HCT116 (cell line): Measurements from ENCODE around the gene HIVEP1. TPM values are rescaled to one million over a fixed set of nuclear protein-coding genes. Genes with fewer than 3 reads are reported as not detected.

Source experiments
- ATAC-seq: fragments of 200-7000 bp; cut with Tn5 transposase; 2 replicates; pipeline ENCODE4 v1.9.1; 2020; ENCODE audit warnings: mild to moderate bottlenecking, moderate library complexity
- BruUV-seq: library from RNA; stranded (reverse); fragments of 400-500 nt; replicated peaks from 2 replicates; lab custom pipeline; 2021; lab: Mats Ljungman, UMichigan
- CTCF ChIA-PET: fragments of 300-600 bp; sonication (Branson Sonifier 250); formaldehyde crosslinking; loops from one replicate; lab custom pipeline; 2021; ENCODE audit warnings: antibody characterized with exemption; lab: Charles Lee
- POLR2A ChIA-PET: fragments of 300-600, 350-600 bp; sonication (Branson Sonifier 250); formaldehyde crosslinking; loops from one replicate; lab custom pipeline; 2021; ENCODE audit warnings: antibody characterized with exemption; lab: Charles Lee
- RAD21 ChIA-PET, 2 experiments: fragments of 300-600 bp; sonication (Branson Sonifier 250); formaldehyde crosslinking; loops; one replicate each; lab custom pipeline; 2023; ENCODE audit warnings: low total read pairs in 2 of 2; ENCODE audit not compliant: uncharacterized antibody in 2 of 2, unreplicated experiment in 2 of 2, low non-redundant PET in 1 of 2; lab: Charles Lee
- DNase-seq: peaks from one replicate; pipeline ENCODE4 v3.0.0-alpha.2; 2010; ENCODE audit warnings: low read depth, low spot score
- H2AFZ ChIP-seq: fragments of 200-600 bp; shearing (Covaris generic), sonication (generic); 2 replicates; pipeline ENCODE4 v1.6.1; 2017; ENCODE audit warnings: low read depth, mixed run types, mixed read lengths, antibody characterized with exemption, low read length; ENCODE audit not compliant: poor library complexity, severe bottlenecking
- H3K27ac ChIP-seq: 2 replicates; pipeline ENCODE4 v1.5.1; 2012; ENCODE audit warnings: low read depth, low read length
- H3K27me3 ChIP-seq: fragments of 200-600 bp; sonication (generic); 2 replicates; pipeline ENCODE4 v1.6.1; 2016; ENCODE audit warnings: mixed run types, low read length, mixed read lengths; ENCODE audit not compliant: insufficient read depth
- H3K36me3 ChIP-seq, 2 experiments: fragments of 200-500 bp in 1 of 2; fragments of 200-600 bp in 1 of 2; sonication (Bioruptor generic) in 1 of 2; sonication (generic) in 1 of 2; 2 replicates each; pipeline versions ENCODE4 v1.5.1 to v1.6.1; 2014 to 2016; ENCODE audit warnings: low read length in 2 of 2, inconsistent platforms in 1 of 2, mixed read lengths in 1 of 2, mixed run types in 1 of 2; ENCODE audit not compliant: insufficient read depth in 2 of 2, control insufficient read depth in 1 of 2
- H3K4me1 ChIP-seq, 2 experiments: fragments of 200-600 bp in 1 of 2; sonication (generic) in 1 of 2; 2 replicates each; pipeline versions ENCODE4 v1.5.1 to v1.6.1; 2012 to 2017; ENCODE audit warnings: low read length in 2 of 2, inconsistent platforms in 1 of 2, mild to moderate bottlenecking in 1 of 2, mixed read lengths in 1 of 2, mixed run types in 1 of 2, moderate library complexity in 1 of 2; ENCODE audit not compliant: insufficient read depth in 2 of 2, control insufficient read depth in 1 of 2
- H3K4me2 ChIP-seq: fragments of 200-600 bp; sonication (generic); 2 replicates; pipeline ENCODE4 v1.6.1; 2017; ENCODE audit warnings: mixed run types, low read length, mixed read lengths
- H3K4me3 ChIP-seq, 2 experiments: fragments of 200-600 bp in 1 of 2; sonication (generic) in 1 of 2; replicated peaks in 1 of 2; 2 replicates each; pipeline ENCODE4 v1.5.1; 2011 to 2016; ENCODE audit warnings: low read length in 2 of 2, control low read depth in 1 of 2, low read depth in 1 of 2, mild to moderate bottlenecking in 1 of 2, mixed read lengths in 1 of 2, mixed run types in 1 of 2
- H3K79me2 ChIP-seq: fragments of 200-600 bp; sonication (generic); 2 replicates; pipeline ENCODE4 v1.6.1; 2017; ENCODE audit warnings: mild to moderate bottlenecking, mixed run types, low read length, moderate library complexity, mixed read lengths; ENCODE audit not compliant: insufficient read depth
- H3K9ac ChIP-seq: fragments of 200-600 bp; sonication (generic); 2 replicates; pipeline ENCODE4 v1.6.1; 2016; ENCODE audit warnings: low read length, mixed read lengths
- H3K9me2 ChIP-seq: fragments of 200-600 bp; sonication (generic), shearing (Covaris generic); 2 replicates; pipeline ENCODE4 v1.6.1; 2017; ENCODE audit warnings: mixed run types, mild to moderate bottlenecking, moderate library complexity; ENCODE audit not compliant: insufficient read depth
- H3K9me3 ChIP-seq, 2 experiments: fragments of 200-500 bp in 1 of 2; fragments of 200-600 bp in 1 of 2; sonication (Bioruptor generic) in 1 of 2; sonication (generic) in 1 of 2; 2 replicates each; pipeline ENCODE4 v1.6.1; 2014 to 2017; ENCODE audit warnings: low read length in 2 of 2, mixed read lengths in 2 of 2, inconsistent platforms in 1 of 2, low read depth in 1 of 2, mild to moderate bottlenecking in 1 of 2, mixed run types in 1 of 2, moderate library complexity in 1 of 2; ENCODE audit not compliant: control insufficient read depth in 1 of 2, insufficient read depth in 1 of 2
- H4K20me1 ChIP-seq: fragments of 200-600 bp; sonication (generic), shearing (Covaris generic); 2 replicates; pipeline ENCODE4 v1.6.1; 2017; ENCODE audit warnings: mixed run types, mild to moderate bottlenecking, moderate library complexity; ENCODE audit not compliant: insufficient read depth
- ATF3 ChIP-seq: IDR thresholded peaks from 2 replicates; pipeline ENCODE4 v1.6.1; 2012
- CBX3 ChIP-seq: IDR thresholded peaks from 2 replicates; pipeline ENCODE4 v1.6.1; 2012; ENCODE audit warnings: low read depth
- CEBPB ChIP-seq: IDR thresholded peaks from 2 replicates; pipeline ENCODE4 v1.6.1; 2012; ENCODE audit warnings: low read depth
- CTCF ChIP-seq, 3 experiments: fragments of 200-600 bp in 1 of 3; sonication (generic) in 1 of 3; IDR thresholded peaks in 2 of 3; conservative IDR thresholded peaks in 1 of 3; 2 replicates each; pipeline ENCODE4 v1.5.1; 2012 to 2017; ENCODE audit warnings: low read depth in 2 of 3, low read length in 2 of 3, antibody characterized with exemption in 1 of 3, borderline replicate concordance in 1 of 3, control low read depth in 1 of 3, mild to moderate bottlenecking in 1 of 3, mixed read lengths in 1 of 3, mixed run types in 1 of 3, moderate library complexity in 1 of 3; ENCODE audit not compliant: insufficient read depth in 1 of 3
- ELF1 ChIP-seq: IDR thresholded peaks from 2 replicates; pipeline ENCODE4 v1.6.1; 2012; ENCODE audit warnings: low read depth, borderline replicate concordance
- EZH2 ChIP-seq: fragments of 200-600 bp; sonication (generic); IDR thresholded peaks from 2 replicates; pipeline ENCODE4 v1.6.1; 2017; ENCODE audit warnings: antibody characterized with exemption, mixed run types
- EZH2phosphoT487 ChIP-seq: fragments of 200-600 bp; IDR thresholded peaks from 2 replicates; pipeline ENCODE4 v1.6.1; 2018; ENCODE audit warnings: antibody characterized with exemption, borderline replicate concordance
- FOSL1 ChIP-seq: IDR thresholded peaks from 2 replicates; pipeline ENCODE4 v1.6.1; 2012; ENCODE audit warnings: low read depth
- JUND ChIP-seq: IDR thresholded peaks from 2 replicates; pipeline ENCODE4 v1.6.1; 2012
- RAD21 ChIP-seq: IDR thresholded peaks from 2 replicates; pipeline ENCODE4 v1.6.1; 2012; ENCODE audit warnings: low read depth, mild to moderate bottlenecking
- REST ChIP-seq: IDR thresholded peaks from 2 replicates; pipeline ENCODE4 v1.6.1; 2012; ENCODE audit warnings: low read depth
- SIN3A ChIP-seq: IDR thresholded peaks from 2 replicates; pipeline ENCODE4 v1.6.1; 2012; ENCODE audit warnings: low read depth
- SP1 ChIP-seq: IDR thresholded peaks from 2 replicates; pipeline ENCODE4 v1.6.1; 2012; ENCODE audit warnings: low read depth
- SRF ChIP-seq: IDR thresholded peaks from 2 replicates; pipeline ENCODE4 v1.6.1; 2012; ENCODE audit warnings: low read depth
- YY1 ChIP-seq: IDR thresholded peaks from 2 replicates; pipeline ENCODE4 v1.6.1; 2011; ENCODE audit warnings: low read length, low read depth, moderate library complexity, mild to moderate bottlenecking; ENCODE audit not compliant: insufficient replicate concordance; ENCODE audit errors: extremely low read depth
- ZBTB33 ChIP-seq: IDR thresholded peaks from 2 replicates; pipeline ENCODE4 v1.6.1; 2011; ENCODE audit warnings: mild to moderate bottlenecking, low read length, moderate library complexity; ENCODE audit not compliant: insufficient replicate concordance; ENCODE audit errors: extremely low read depth
- ZFX ChIP-seq: fragments of 450-650 bp; IDR thresholded peaks from 2 replicates; pipeline ENCODE4 v1.6.1; 2017
- ZNF274 ChIP-seq: fragments of 200-500 bp; sonication (Bioruptor generic); IDR thresholded peaks from 2 replicates; pipeline ENCODE4 v1.6.1; 2014; ENCODE audit warnings: mild to moderate bottlenecking, low read depth, low read length, inconsistent platforms
- intact Hi-C: fragments of 100-400 bp; cut with micrococcal nuclease; formaldehyde crosslinking; loops from 2 replicates; pipeline ENCODE4 v1.10.0; 2022
- total RNA-seq: library from RNA; stranded (reverse); gene quantifications from one replicate; pipeline ENCODE4 v1.2.1, GENCODE V29; 2021; ENCODE audit not compliant: unreplicated experiment
- TF ChIP-seq, protein P1 (sequence below): IDR thresholded peaks from 2 replicates; pipeline ENCODE4 v1.6.1; 2012

The HIVEP1 gene
- total RNA-seq, 1 experiment from 2014 or later = 11.2 TPM

DNA sequence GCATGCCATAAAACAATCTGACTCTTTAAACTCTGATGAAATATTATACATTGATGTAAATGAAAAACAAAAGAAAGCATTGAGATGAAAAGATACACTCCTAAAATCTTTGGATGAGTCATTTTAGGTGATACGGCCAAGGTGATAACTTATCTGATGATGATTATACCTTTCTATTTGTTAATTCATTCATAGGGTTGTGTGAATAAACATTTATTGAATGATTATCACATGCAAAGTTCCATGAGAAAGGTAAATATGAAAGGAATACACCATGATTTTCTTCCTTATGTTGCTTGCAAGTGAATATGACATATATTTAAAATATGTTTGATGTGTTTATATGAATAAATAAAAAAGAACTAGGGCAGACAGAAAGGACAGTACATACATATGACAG is 15.4 kb upstream of the HIVEP1 start:
- CTCF ChIA-PET = no interaction called here
- no peaks in the 10 kb centered on the region for H3K9me3 ChIP-seq

More for the DNA sequence above, 15.4 kb upstream of the HIVEP1 start:
- Histone ChIP-seq H4K20me1 (no peaks in the 10 kb centered on the region), H3K27me3 (no peaks in the 10 kb centered on the region), H3K79me2 (no peaks in the 10 kb centered on the region), H2AFZ (no peak overlapping the region), H3K9me2 (no peaks in the 10 kb centered on the region), H3K9ac (no peak overlapping the region), H3K36me3 (no peaks in the 10 kb centered on the region), H3K27ac (no peak overlapping the region), H3K4me1 (no peaks in the 10 kb centered on the region), H3K4me2 (no peak overlapping the region), H3K4me3 (no peak overlapping the region)
- TF ChIP-seq, protein P1, sequence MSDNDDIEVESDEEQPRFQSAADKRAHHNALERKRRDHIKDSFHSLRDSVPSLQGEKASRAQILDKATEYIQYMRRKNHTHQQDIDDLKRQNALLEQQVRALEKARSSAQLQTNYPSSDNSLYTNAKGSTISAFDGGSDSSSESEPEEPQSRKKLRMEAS = no peak
- TF ChIP-seq ZNF274 (no peak), CBX3 (no peak), YY1 (no peak), REST (no peak), CEBPB (no peak), ATF3 (no peak), ZBTB33 (no peak), SP1 (no peak), SRF (no peak), EZH2 (no peak), JUND (no peak), CTCF (IDR thresholded peaks at IDR 0.05 in 2 of 3, conservative IDR thresholded peaks at IDR 0.05 in 1 of 3; ENCODE audit: borderline replicate concordance in 1 of 3, insufficient read depth in 1 of 3, low read depth in 2 of 3, low read length in 2 of 3) (no peak), RAD21 (no peak), FOSL1 (no peak), ELF1 (no peak), EZH2phosphoT487 (no peak), SIN3A (no peak), ZFX (no peak)
- BruUV-seq = no TSS peak
- ChIA-PET RAD21 (no interaction called here), POLR2A (no interaction called here)
- no peak for ATAC-seq
- no peak for DNase-seq
- intact Hi-C loops = no loop called here
